GM21390 (cell line): ENCODE results near the gene TWIST2.

Experiments
- ATAC-seq: cut with Tn5 transposase; IDR thresholded peaks from one replicate; pipeline ENCODE4 v1.9.1; 2021; ENCODE audit not compliant: unreplicated experiment

TWIST2 gene

DNA sequence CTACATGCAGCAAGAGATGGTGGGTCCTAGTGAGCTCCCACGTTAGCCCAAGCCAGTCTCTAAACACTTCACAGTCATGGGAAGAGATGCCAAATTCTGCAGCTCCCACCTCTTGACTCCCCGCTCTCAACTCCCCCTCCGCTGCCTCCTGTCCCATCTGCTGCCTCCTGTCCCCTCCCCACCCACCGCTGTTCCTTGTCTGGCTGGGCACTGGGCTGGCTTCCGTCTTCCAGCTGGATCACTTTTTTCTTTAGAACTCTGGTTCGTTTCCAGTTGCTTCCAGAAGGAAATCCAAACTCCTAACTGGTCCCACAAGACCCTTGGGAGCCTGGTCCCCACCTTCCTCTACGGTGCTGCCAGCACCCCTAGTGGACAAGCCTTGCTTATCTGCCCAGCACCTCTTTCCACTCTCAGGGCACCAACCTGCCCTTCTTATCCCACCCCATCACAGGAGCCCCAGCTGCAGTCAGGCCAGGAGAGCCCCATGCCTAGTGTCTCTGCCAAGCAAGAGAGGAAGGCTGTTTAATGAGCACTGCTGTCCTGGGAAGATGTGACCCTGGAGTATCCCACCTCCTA is 12.1 kb upstream of the TWIST2 start:
- ATAC-seq: no peak

DNA sequence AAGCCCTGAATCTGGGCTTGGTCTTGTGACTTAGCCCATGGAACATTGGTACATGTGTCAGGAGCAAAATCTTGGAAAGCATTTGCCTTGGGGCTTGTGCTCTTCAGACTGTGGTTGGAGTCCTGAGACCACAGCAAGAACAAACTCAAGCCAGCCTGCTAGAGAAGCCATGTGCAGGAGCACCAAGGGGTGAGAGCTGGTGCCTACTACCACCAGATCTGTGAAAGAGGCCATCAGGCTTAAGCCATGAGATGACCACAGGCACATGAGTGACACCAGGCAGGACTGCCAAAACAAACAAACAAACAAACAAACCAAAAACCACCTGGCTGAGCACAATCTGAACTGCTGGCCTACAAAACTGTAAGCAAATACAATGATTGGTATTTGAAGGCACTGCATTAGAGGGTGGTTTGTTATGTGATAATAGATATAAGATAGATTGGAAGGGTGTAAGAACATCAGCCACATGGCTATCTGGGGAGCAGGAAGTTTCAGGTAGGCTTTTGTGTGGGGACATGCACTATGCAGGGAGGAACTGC is 9.0 kb upstream of the TWIST2 start:
- no peak for ATAC-seq

DNA sequence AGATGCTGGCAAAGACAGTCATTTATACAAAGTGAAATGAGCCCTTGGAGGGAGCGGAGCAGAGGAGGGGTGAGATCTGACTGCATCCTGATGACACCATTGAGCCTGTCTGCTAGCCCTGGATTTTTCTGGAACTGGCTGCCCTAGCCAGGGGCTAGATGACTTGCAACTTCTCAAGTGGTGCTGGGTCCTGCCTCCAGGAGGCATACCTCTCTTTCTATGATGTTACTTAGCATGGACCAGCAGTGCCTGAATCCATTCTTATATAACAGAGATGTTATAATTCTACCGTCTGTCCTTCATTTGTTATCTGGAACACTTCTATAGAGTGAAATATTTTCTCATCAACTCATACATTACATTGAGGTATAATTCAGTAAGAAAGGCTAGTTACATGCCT is 8.5 kb upstream of the TWIST2 start:
- no peak for ATAC-seq

DNA sequence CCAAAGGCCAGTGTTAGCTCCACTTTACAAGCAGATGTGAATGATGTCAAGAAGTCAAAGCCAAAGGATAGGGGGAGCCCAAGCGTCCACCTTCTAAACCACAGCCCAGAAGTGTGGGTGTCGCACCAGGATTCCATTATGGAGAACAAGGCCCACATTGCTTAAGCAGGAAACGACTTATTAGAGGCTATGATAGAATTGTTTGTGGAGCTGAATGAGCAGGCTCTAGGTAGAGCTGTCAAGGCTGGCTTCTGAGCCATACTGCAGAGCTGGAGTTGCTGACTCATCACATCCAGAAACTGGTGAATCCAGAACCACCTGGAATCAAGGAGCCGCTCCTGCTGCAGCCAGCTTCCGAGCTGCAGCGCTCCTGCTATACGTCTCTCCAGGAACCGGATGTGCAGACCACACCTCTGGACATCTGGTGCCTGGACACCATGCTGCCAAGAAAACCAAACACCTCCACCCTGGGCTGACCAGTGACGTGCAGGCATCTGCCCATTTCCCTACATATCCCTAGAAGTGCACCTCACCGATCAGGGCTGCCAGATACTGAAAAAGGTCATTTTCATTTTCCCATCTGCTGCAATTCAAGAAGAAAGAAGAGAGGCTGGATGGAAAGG is 6.2 kb upstream of the TWIST2 start:
- ATAC-seq: no peak

DNA sequence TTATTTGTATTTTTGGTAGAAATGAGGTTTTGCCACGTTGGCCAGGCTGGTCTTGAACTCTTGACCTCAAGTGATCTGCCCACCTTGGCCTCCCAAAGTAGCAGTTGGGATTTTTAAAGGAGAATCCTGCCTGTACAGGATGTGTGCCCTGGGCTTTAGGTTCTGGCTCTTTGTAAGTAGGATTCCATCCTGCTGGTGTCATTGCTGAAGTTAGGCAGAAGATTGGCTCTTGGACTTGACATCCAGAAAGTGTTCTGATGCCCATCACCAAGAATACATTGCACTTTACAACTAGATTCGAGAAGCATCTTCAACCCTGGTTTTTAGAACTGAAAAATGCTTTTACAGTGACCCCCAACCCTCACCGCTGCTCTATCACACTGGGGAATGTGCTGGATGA is 4.4 kb upstream of the TWIST2 start:
- no peak for ATAC-seq

DNA sequence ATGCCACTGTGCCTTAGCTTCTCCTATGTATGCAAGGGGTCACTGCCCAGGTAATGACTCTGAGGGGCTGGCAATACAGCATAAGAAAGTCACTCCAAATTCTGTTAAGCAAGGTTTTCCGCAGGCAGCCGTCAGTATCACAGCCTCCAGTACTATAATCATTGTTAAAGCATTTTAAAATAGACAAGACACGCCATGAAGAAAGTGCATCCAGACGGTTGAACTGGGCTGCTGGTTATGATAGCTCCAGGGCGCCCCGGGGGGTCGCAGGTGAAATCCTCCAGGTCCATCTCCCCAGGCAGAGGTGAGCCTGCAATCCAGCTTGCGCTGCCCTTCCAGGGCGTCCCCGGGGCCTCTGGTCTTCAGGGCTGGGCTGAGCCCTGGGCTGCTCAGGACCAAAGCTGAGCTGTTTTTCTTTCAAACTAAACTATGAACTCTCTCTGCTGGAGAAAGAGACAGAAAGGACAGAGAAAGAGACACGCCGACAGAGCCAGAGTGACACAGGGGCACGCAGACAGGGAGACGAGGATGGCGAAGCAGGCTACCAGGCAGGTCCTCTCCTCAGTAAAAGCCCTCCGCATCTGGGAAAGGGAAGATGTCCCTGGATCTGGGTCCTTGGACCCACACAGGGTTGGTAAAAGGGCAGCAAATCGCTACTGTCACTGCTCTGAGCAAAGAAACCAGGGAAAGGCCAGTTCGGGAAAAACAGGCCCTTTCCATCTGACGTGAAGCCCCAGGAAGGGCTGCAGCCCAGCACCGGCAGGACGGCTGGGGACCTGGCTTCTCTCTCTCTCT is 2.1 kb upstream of the TWIST2 start:
- ATAC-seq: no peak

DNA sequence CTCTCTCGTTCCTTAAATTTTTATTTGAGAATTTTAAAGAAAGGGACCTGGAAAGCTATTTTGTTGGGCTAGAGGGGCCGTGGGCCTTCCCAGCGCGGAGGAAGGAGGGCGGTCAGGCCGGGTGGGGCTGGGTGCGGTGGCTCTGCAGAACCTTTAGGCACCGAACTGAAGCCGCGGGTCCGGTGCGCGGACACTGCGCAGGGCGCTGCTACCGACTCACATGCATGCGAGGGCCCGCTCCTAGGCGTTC is 1.6 kb upstream of the TWIST2 start:
- ATAC-seq: no peak

DNA sequence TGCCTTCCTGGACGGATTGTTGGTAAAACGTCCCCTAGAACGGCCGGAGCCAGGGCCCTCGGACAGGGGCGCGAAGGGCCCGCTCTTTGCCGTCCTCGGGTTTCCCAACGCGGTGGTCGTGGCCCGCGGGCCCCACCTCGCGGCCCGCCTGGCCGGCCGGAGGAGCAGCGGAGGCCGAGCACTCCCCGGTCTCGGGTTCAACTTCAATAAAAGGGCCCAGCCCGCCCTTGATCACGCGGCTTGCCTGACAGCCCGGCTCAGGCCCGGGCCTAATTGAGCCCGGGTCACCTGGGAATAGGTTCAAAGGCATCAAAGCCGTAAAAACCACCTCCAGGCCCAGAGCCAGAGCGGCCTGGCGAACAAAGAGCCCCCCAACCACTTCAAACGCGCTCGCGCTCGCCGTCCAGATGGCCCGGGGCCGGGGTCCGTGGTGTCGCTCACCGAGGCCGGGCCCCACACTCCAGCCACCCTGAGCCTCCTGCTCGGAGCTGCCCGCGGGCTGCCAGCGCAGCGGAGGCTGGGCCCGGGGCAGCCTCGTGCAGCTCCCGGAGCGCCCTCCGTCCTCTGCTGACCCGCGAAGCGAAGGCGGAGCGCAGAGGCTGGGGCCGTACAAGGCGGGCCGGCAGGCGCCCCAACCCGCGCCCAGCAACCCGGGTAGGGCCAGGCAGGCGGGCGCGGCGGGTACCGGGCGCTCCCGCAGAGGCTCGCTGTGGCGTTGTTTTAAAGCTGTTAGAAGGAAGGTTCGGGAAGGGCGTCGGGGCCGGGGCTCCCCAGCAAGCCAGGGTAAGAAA is 1.1 kb upstream of the TWIST2 start:
- ATAC-seq: no peak

DNA sequence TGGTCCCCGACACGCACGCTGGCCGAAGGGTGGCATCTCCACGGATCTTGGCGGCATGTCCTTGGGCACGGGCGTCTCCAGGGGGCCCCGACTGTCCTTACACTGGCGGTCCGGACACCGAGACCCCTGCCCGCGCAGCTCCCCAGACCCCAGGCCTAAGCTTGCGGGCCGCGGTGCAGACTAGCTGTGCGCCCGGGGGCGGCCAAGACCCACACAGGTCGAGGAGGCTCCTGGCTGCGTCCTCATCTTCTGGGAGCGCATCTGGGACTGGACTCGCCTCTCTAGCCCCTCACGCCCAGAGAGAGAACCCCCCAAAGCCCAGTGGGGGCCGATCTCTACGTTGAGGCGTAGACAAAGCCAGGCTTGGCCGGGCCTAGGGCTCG is 475 bp upstream of the TWIST2 start:
- no peak for ATAC-seq

DNA sequence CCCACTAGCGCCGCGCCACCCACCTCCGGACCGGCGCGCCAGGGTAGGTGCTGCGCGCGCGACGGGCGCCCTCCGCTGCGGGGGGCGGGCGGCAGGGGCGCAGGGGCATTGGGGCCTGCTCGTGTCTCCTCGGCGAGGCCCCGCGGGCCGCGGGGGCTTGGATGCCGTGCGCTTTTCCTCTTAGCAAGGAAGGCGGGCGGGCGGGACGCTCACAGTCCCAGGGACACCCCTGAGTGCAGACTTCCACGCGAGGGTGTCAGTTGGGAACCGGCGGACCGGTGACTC is 748 bp downstream of the TWIST2 start:
- ATAC-seq: no peak

DNA sequence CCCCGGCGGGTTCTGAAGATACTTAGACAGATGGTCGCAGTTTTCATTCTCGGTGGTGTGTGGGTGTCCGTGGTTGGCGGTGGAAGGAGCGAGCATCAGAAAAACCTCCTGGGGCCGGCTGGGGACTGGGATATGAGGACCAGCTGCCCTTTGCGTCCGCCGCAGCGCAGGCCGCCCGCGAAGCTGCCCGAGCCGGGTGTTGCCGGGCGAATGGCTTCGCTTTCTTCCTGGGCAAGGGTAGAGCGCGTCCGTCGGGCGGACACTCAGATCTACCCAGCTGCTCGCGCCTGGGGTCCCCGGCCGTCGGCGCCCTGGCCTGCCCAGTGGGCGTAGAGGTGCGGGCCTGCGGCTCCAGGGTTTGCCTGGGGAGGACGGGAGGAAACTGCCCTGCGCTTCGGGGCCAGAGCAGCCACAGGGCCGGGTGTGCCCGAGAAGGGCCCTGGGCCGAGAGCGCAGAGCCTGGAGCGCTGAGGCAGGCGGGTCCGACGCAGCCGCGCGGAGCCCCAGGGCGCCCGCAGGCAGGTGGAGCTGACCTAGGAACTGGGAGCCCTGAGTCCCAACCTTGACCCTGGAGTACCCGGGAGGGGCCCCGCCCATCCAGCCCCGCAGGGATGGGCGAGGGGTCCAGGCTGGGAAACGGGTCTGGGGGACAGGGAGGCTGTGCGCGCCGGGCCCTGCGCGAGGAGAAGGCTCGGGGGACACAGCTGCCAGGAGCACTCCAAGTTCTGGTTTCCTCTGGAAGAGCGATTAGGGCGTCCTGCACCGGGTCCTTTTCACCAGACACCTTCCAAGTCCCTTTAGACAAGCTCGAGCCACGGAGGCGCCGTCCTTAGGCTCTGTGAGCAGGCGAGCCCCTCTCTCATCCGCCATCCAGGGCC is 1.3 kb downstream of the TWIST2 start:
- no peak for ATAC-seq

DNA sequence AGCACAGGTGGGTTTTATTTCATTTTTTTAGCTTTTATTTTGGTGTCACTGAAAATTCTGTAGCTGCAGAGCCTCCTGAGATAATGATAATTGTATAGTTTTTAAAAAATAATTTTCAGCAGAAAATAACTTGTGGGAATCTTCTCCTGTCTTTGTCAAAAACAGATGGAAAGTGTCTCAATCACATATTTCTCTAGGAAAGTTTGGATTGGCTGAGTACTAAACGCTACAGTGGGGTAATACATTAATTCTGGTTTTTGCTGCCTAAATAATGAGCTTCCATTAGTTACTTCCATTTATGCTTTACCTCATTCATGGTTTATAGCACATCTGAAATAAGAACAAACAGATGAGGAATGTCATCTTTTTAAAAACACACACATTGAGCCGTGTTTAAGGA is 2.2 kb downstream of the TWIST2 start:
- no peak for ATAC-seq

DNA sequence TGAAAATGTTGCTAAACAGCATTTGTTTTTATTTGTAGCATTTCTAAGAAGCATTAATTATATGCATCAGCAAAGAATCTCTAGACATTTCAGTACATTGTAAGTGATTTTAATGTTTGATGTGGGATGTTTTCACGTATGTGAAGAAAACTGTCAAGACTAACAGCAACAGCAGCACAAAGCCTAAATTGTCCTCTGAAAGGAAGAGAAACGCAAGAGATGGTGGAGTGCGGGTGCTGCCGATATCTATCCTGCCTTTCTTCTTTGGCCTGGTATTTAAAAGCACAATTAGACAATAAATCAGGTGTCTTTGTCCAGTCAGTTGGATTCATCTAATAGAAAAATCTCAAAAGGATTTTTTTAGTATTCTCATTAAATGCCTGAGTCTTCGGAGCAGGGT is 3.1 kb downstream of the TWIST2 start:
- ATAC-seq: no peak

DNA sequence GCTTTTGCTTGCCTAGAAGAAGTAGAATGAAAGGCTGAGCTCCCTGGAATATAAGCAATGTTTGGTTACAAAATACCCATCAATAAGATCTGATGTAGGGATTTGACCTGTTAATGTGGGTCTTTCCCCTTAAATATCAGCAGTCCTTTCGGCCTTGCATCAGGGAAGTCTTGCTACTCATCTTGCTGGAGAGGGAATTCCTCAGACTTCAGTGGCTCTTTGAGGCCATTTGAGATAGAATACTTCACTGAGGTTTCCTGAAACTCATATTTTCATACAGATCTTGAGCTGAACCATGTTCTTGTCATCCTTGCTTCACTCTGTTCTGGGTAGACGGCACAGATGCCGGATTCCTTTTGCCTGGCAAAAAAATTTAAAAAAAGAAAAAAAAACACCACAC is 3.9 kb downstream of the TWIST2 start:
- ATAC-seq: no peak

DNA sequence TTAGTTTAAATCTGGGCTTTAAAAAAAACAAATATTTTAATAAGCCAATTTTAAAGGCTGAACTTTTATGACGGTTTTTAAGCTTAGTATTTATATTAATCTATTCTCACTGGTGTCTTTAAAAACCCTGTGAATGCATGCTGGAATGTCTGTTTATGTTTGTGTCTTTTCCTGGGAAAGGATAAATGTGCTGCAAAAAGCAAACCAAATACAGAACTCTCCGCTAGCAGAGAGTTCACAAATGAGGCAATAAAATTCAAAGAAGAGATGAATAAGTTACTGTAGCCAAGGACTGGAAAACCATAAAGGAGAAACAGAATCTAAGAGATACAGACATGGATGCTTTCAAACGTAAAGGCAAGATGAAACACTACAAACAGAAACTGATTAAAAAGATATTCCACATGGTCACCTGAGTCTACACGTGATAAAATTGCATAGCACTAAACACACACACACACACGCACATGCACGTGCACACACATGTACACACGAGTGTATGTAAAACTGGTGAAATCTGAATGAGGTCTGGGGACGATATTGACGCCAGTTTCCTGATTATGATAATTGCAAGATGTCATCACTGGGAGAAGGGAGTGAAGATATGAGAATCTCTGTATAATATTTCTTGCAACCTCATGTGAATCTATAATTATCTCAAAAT is 4.5 kb downstream of the TWIST2 start:
- ATAC-seq: no peak

DNA sequence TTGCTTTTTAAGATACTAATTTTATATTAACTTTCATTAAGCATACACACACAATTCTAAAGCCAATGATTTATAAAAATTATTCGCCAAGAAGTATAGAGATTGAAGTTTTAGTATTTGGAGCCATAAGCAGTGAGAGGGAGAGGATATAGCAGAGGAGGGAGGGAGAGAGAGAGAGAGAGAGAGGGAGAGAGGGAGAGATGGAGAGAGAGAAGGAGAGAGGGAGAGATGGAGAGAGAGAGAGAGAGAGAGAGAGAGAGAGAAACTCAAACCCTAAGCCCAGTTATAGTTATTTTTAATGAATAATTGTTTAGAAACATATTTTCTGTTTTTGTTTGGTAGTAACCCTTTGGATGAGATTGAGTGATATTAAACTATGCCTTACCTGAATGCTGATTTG is 5.3 kb downstream of the TWIST2 start:
- ATAC-seq: no peak

DNA sequence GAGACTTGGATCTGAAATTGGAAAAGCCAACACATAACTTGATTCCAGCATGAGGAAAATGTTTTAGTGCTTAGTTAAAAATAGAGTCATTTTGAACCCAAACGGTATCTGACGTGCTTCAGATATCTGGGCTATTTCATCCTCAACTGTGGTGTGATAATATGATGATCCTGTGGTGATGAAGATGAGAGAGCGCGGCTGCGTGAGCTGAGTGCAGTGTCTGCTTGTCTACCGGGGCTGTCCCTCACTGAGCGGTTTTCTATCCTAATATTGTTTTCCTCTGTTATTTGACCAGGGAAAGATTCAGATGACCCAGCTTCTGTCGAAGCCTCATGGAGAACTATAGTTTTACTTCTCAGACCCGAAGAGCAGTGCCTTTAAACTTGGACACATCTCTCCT is 5.8 kb downstream of the TWIST2 start:
- ATAC-seq: no peak

DNA sequence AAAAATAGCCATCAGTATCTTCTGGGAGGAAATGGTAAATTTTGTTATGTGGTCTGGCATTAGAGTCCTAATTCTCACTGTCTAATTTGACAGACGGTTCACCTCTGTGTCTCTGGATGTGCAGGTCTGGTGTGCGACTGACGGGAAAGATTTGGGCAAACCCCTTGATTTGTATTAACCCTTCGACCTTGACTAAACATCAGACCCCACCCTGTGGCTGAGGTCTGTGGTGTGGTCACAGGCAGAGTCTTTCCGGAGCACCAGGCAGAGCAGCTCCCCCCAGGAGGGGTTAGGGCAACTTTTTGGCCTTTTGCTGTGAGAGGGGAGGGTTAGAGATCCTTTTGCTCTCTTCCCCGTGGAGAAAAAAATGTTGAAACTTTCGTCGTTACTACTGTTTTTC is 6.4 kb downstream of the TWIST2 start:
- ATAC-seq: no peak

DNA sequence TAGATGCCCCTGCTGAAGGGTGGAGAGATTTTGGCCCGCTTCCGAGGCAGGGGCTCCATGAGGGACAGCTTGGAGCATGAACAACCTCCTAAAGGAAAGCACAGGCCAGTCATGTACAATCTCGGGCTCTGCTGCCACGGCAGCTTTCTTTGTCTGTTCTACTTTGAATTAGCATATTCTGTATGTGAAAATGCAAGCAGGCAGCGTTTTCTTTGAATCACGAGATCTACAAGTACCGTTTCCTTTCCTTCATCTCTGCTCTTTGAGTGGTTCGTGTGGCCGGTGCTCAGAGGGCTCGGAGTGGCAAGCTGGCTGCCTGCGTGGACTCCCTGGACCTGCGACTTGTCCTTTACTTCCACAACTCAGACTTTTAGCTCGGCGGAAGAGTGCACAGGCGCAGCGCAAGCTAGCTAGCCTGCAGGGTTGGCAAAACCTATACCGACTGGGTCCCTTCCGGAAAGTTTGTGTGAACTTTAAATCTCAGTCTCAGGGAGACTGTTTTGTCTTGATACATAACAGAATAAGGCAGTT is 6.9 kb downstream of the TWIST2 start:
- ATAC-seq: no peak

DNA sequence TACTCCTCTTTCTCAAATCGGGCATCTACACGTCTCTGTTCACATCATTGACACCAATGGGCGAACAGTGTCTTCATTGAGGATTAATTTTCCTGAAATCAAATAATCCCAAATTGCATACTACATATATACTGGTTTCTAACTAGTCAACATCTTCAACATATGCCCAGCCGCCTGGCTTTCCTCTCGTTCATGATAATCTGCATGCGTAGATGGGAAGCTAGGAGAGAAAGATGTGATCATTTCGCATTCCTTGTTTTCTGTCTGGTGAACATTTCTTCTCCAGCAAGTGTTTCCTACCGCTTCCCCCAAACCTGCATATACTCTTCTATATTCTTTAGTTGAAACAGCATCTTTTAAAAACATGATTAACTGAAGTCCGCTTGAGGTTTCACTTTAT is 7.4 kb downstream of the TWIST2 start:
- ATAC-seq: no peak
